Hepatic stellate cell (primary cell): ENCODE measurements around the gene LIPC.
A peak's percentile ranks its signal among the peaks of the same experiment; 100 is the strongest.
"Not testable (repeated sequence)": the region's sequence is repeated elsewhere in the genome, so short reads cannot be mapped to it uniquely, and the experiment has no call there.

ENCODE experiments used
- DNase-seq: peaks from one replicate; pipeline ENCODE4 v3.0.0; 2011; ENCODE audit warnings: low spot score

The LIPC gene

GRCh38 chr15:58585693-58586443, 154.1 kb downstream of the LIPC start:
- no peak for DNase-seq

GRCh38 chr15:58587486-58587885, 155.7 kb downstream of the LIPC start:
- DNase-seq: no peak

- DNase-seq: no peak
Measured at GRCh38 chr15:58588096-58588495, 156.3 kb downstream of the LIPC start.

- no peak for DNase-seq
Measured at GRCh38 chr15:58589047-58589446, 157.3 kb downstream of the LIPC start.

- DNase-seq: no peak
Measured at GRCh38 chr15:58590236-58590635, 158.4 kb downstream of the LIPC start.

- DNase-seq: no peak
Measured at GRCh38 chr15:58590926-58591325, 159.1 kb downstream of the LIPC start.

- no peak for DNase-seq
Measured at GRCh38 chr15:58593870-58594269, 162.1 kb downstream of the LIPC start.

GRCh38 chr15:58594898-58595297, 163.1 kb downstream of the LIPC start:
- DNase-seq: no peak

GRCh38 chr15:58595516-58596263, 163.9 kb downstream of the LIPC start:
- DNase-seq: no peak

GRCh38 chr15:58597943-58598828, 166.4 kb downstream of the LIPC start:
- DNase-seq: no peak

GRCh38 chr15:58598829-58599210, 167.0 kb downstream of the LIPC start:
- no peak for DNase-seq

- DNase-seq: no peak
Measured at GRCh38 chr15:58602823-58603222, 171.0 kb downstream of the LIPC start.

- DNase-seq: not testable (repeated sequence)
Measured at GRCh38 chr15:58603927-58604326, 172.1 kb downstream of the LIPC start.

- no peak for DNase-seq
Measured at GRCh38 chr15:58604455-58604923, 172.7 kb downstream of the LIPC start.

- no peak for DNase-seq
Measured at GRCh38 chr15:58605931-58606530, 174.2 kb downstream of the LIPC start.

- no peak for DNase-seq
Measured at GRCh38 chr15:58606577-58607080, 174.8 kb downstream of the LIPC start.

GRCh38 chr15:58608129-58608590, 176.4 kb downstream of the LIPC start:
- DNase-seq: peak; percentile 19

GRCh38 chr15:58608711-58609110, 176.9 kb downstream of the LIPC start:
- DNase-seq: no peak

GRCh38 chr15:58611731-58612676, 180.2 kb downstream of the LIPC start:
- no peak for DNase-seq

GRCh38 chr15:58616171-58616570, 184.4 kb downstream of the LIPC start:
- no peak for DNase-seq
